Measurements from ENCODE around the gene PADI6. TPM values are rescaled to one million over a fixed set of nuclear protein-coding genes. Genes with fewer than 3 reads are reported as not detected.

PADI6 gene
- total and polyA plus RNA-seq, 2 donors (not counting 1 experiment from before 2014, with no cell fraction given) = 0.04 TPM; not detected in 1

DNA sequence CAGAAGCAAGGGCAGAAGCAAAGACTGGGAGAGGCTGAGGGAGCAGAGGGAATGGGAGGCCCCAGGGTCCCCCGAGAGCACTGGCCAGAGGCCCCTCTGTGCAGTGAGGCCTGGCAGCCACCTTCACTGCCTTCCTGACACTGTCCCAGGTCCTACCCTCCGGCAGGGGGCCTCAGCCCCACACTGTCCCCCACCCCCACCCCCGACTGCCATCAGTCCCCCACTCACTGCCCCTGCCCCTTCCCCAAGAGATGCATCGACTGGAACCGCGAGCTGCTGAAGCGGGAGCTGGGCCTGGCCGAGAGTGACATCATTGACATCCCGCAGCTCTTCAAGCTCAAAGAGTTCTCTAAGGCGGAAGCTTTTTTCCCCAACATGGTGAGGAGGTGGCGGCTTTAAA, 13.0 kb upstream of the PADI6 start:
- intact Hi-C loops (cut with micrococcal nuclease) = no loop called here
- no peak for DNase-seq
- H2AFZ ChIP-seq (ENCODE audit: insufficient read depth, low read depth, low read length, poor library complexity, severe bottlenecking) = no peak overlapping the region
- no peaks in the 10 kb centered on the region for H4K20me1 ChIP-seq (ENCODE audit: control insufficient read depth, insufficient read depth, low read length, poor library complexity, severe bottlenecking)
- ATAC-seq (ENCODE audit: low read depth) = no peak
- H3K4me3 ChIP-seq (ENCODE audit: control extremely low read depth in 1 of 5, extremely low read depth in 1 of 5, insufficient read depth in 1 of 5, low read depth in 2 of 5, low read length in 4 of 5) = no peak overlapping the region
- H3K4me1 Mint-ChIP-seq = peaks cover 13% of the 10 kb centered on the region
- H3K4me3 Mint-ChIP-seq = no peak overlapping the region
- H3K27ac Mint-ChIP-seq = no peak overlapping the region
- ChIA-PET CTCF (no interaction called here), POLR2A (no interaction called here)
- no peaks in the 10 kb centered on the region for H3K79me2 ChIP-seq (ENCODE audit: control insufficient read depth, insufficient read depth, low read length)
- H3K9me3 ChIP-seq (ENCODE audit: control extremely low read depth in 1 of 3, control insufficient read depth in 2 of 3, insufficient read depth in 1 of 3, low read length in 2 of 3) = no peaks in the 10 kb centered on the region
- no peaks in the 10 kb centered on the region for H3K9me3 Mint-ChIP-seq (ENCODE audit: insufficient read depth)
- WGBS (ENCODE audit: insufficient coverage) = 81% methylated on average over 4 of the region's 11 CpGs
- no peaks in the 10 kb centered on the region for H3K36me3 ChIP-seq (replicated peaks in 1 of 2; ENCODE audit: control extremely low read depth in 1 of 2, control insufficient read depth in 1 of 2, extremely low read depth in 1 of 2, insufficient read depth in 2 of 2, low read length in 1 of 2)
- H3K27me3 Mint-ChIP-seq = peaks cover 3% of the 10 kb centered on the region
- H3K4me1 ChIP-seq (ENCODE audit: control insufficient read depth in 2 of 2, insufficient read depth in 2 of 2, low read length in 2 of 2) = peaks cover 11 to 15% of the 10 kb centered on the region in 2 donors
- no peak overlapping the region for H3K27ac ChIP-seq (ENCODE audit: low read length in 2 of 2)
- no peaks in the 10 kb centered on the region for H3K27me3 ChIP-seq (replicated peaks in 1 of 4; ENCODE audit: control extremely low read depth in 1 of 4, control insufficient read depth in 3 of 4, insufficient read depth in 4 of 4, low read length in 3 of 4)
- no peak overlapping the region for H3K4me2 ChIP-seq (replicated peaks; ENCODE audit: low read depth, low read length, poor library complexity, severe bottlenecking)
- TF ChIP-seq, protein P1, sequence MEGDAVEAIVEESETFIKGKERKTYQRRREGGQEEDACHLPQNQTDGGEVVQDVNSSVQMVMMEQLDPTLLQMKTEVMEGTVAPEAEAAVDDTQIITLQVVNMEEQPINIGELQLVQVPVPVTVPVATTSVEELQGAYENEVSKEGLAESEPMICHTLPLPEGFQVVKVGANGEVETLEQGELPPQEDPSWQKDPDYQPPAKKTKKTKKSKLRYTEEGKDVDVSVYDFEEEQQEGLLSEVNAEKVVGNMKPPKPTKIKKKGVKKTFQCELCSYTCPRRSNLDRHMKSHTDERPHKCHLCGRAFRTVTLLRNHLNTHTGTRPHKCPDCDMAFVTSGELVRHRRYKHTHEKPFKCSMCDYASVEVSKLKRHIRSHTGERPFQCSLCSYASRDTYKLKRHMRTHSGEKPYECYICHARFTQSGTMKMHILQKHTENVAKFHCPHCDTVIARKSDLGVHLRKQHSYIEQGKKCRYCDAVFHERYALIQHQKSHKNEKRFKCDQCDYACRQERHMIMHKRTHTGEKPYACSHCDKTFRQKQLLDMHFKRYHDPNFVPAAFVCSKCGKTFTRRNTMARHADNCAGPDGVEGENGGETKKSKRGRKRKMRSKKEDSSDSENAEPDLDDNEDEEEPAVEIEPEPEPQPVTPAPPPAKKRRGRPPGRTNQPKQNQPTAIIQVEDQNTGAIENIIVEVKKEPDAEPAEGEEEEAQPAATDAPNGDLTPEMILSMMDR (IDR thresholded peaks at IDR 0.05) = no peak
- no peak for TF ChIP-seq EZH2 (IDR thresholded peaks at IDR 0.05; ENCODE audit: borderline replicate concordance, insufficient read depth, low read depth, low read length, poor library complexity, severe bottlenecking)
- H3K9ac ChIP-seq (ENCODE audit: low read length) = no peak overlapping the region

DNA sequence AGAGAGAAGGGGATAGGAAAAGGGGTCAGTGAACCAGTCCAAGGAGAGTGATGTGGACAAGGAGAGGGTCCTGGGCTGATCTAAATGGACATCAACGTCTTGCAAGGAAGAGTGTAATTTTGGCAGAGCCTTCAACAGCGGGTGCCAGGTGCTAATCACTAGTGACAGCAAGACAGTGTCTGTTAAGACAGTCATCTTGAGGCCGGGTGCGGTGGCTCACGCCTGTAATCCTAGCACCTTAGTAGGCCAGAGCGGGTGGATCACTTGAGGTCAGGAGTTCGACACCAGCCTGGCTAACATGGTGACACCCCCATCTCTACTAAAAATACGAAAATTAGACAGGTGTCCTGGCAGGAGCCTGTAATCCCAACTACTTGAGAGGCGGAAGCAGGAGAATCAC, 12.2 kb upstream of the PADI6 start:
- H3K9ac ChIP-seq (ENCODE audit: low read length) = no peak overlapping the region

More for the DNA sequence above, 12.2 kb upstream of the PADI6 start:
- H3K27ac ChIP-seq (ENCODE audit: low read length in 2 of 2) = no peak overlapping the region
- ATAC-seq (ENCODE audit: low read depth) (no peak), DNase-seq (no peak)
- TF ChIP-seq EZH2 (IDR thresholded peaks at IDR 0.05; ENCODE audit: borderline replicate concordance, insufficient read depth, low read depth, low read length, poor library complexity, severe bottlenecking) = no peak
- TF ChIP-seq, protein P1 (IDR thresholded peaks at IDR 0.05) = no peak
- no peaks in the 10 kb centered on the region for H3K79me2 ChIP-seq (ENCODE audit: control insufficient read depth, insufficient read depth, low read length)
- no peak overlapping the region for H3K4me3 ChIP-seq (ENCODE audit: control extremely low read depth in 1 of 5, extremely low read depth in 1 of 5, insufficient read depth in 1 of 5, low read depth in 2 of 5, low read length in 4 of 5)
- H2AFZ ChIP-seq (ENCODE audit: insufficient read depth, low read depth, low read length, poor library complexity, severe bottlenecking) = no peak overlapping the region
- H3K4me1 ChIP-seq (ENCODE audit: control insufficient read depth in 2 of 2, insufficient read depth in 2 of 2, low read length in 2 of 2) = peaks cover 11 to 15% of the 10 kb centered on the region in 2 donors
- peaks cover 3% of the 10 kb centered on the region for H3K27me3 Mint-ChIP-seq
- H3K4me3 Mint-ChIP-seq = no peak overlapping the region
- intact Hi-C loops (cut with micrococcal nuclease) = no loop called here
- WGBS (ENCODE audit: insufficient coverage) = 92% methylated on average over 9 of the region's 9 CpGs
- no peak overlapping the region for H3K4me2 ChIP-seq (replicated peaks; ENCODE audit: low read depth, low read length, poor library complexity, severe bottlenecking)
- CTCF ChIA-PET = no interaction called here
- no peaks in the 10 kb centered on the region for H3K9me3 ChIP-seq (ENCODE audit: control extremely low read depth in 1 of 3, control insufficient read depth in 2 of 3, insufficient read depth in 1 of 3, low read length in 2 of 3)
- H3K36me3 ChIP-seq (replicated peaks in 1 of 2; ENCODE audit: control extremely low read depth in 1 of 2, control insufficient read depth in 1 of 2, extremely low read depth in 1 of 2, insufficient read depth in 2 of 2, low read length in 1 of 2) = no peaks in the 10 kb centered on the region
- POLR2A ChIA-PET = no interaction called here
- H3K27me3 ChIP-seq (replicated peaks in 1 of 4; ENCODE audit: control extremely low read depth in 1 of 4, control insufficient read depth in 3 of 4, insufficient read depth in 4 of 4, low read length in 3 of 4) = no peaks in the 10 kb centered on the region
- H3K9me3 Mint-ChIP-seq (ENCODE audit: insufficient read depth) = no peaks in the 10 kb centered on the region
- no peaks in the 10 kb centered on the region for H4K20me1 ChIP-seq (ENCODE audit: control insufficient read depth, insufficient read depth, low read length, poor library complexity, severe bottlenecking)
- H3K27ac Mint-ChIP-seq = no peak overlapping the region
- peaks cover 13% of the 10 kb centered on the region for H3K4me1 Mint-ChIP-seq

All from B cell (primary cell).